Keratinocyte (primary cell): Measurements from ENCODE around the gene HPX. TPM values are rescaled to one million over a fixed set of nuclear protein-coding genes. Genes with fewer than 3 reads are reported as not detected.

Source experiments
- DNase-seq: peaks from one replicate; pipeline ENCODE4 v3.0.0-alpha.2; 2011; ENCODE audit warnings: low read depth, missing footprints, low spot score
- FAIRE-seq: peaks from 2 replicates; lab custom pipeline; 2011; peaks lifted over from hg19 to GRCh38; lab: Jason Lieb, UNC
- H2AFZ ChIP-seq: 2 replicates; pipeline ENCODE4 v1.6.0; 2012; ENCODE audit warnings: low read length, control low read depth, inconsistent platforms; ENCODE audit not compliant: control insufficient read depth
- H3K27ac ChIP-seq: 2 replicates; pipeline ENCODE4 v1.5.1; 2011; ENCODE audit warnings: low read length; ENCODE audit not compliant: control insufficient read depth, insufficient read depth
- H3K27me3 ChIP-seq: 3 replicates; pipeline ENCODE4 v1.6.0; 2011; ENCODE audit warnings: low read length; ENCODE audit not compliant: control insufficient read depth, insufficient read depth; ENCODE audit errors: extremely low read depth
- H3K36me3 ChIP-seq, 2 experiments: 2 replicates in 1 of 2; 3 replicates in 1 of 2; pipeline ENCODE4 v1.5.1; 2011; ENCODE audit warnings: low read length in 2 of 2, mild to moderate bottlenecking in 1 of 2; ENCODE audit not compliant: control insufficient read depth in 2 of 2, insufficient read depth in 2 of 2; ENCODE audit errors: extremely low read depth in 1 of 2
- H3K4me1 ChIP-seq: 3 replicates; pipeline ENCODE4 v1.5.1; 2011; ENCODE audit warnings: low read length; ENCODE audit not compliant: control insufficient read depth, insufficient read depth; ENCODE audit errors: extremely low read depth
- H3K4me2 ChIP-seq: 3 replicates; pipeline ENCODE4 v1.6.0; 2011; ENCODE audit warnings: low read depth, low read length; ENCODE audit not compliant: control insufficient read depth, insufficient read depth; ENCODE audit errors: extremely low read depth
- H3K4me3 ChIP-seq, 3 experiments: fragments of 200-600 bp in 1 of 3; sonication (generic) in 1 of 3; 2 replicates in 2 of 3; 3 replicates in 1 of 3; pipeline ENCODE4 v1.5.1; 2011 to 2016; ENCODE audit warnings: low read length in 3 of 3, mild to moderate bottlenecking in 3 of 3, control low read depth in 2 of 3, inconsistent platforms in 1 of 3, low read depth in 1 of 3, mixed read lengths in 1 of 3, mixed run types in 1 of 3, moderate library complexity in 1 of 3; ENCODE audit not compliant: control insufficient read depth in 2 of 3, insufficient read depth in 2 of 3; ENCODE audit errors: extremely low read depth in 1 of 3
- H3K79me2 ChIP-seq: 2 replicates; pipeline ENCODE4 v1.6.0; 2012; ENCODE audit warnings: low read length; ENCODE audit not compliant: control insufficient read depth, insufficient read depth
- H3K9ac ChIP-seq: 3 replicates; pipeline ENCODE4 v1.6.0; 2011; ENCODE audit warnings: low read length; ENCODE audit not compliant: control insufficient read depth, insufficient read depth; ENCODE audit errors: extremely low read depth
- H3K9me1 ChIP-seq: 3 replicates; pipeline ENCODE4 v1.6.0; 2011; ENCODE audit warnings: low read length; ENCODE audit not compliant: control insufficient read depth, insufficient read depth; ENCODE audit errors: extremely low read depth
- H3K9me3 ChIP-seq: 2 replicates; pipeline ENCODE4 v1.5.1; 2012; ENCODE audit warnings: low read depth, low read length; ENCODE audit not compliant: control insufficient read depth
- H4K20me1 ChIP-seq: 3 replicates; pipeline ENCODE4 v1.6.0; 2011; ENCODE audit warnings: low read length; ENCODE audit not compliant: control insufficient read depth, insufficient read depth; ENCODE audit errors: extremely low read depth
- CTCF ChIP-seq, 3 experiments: IDR thresholded peaks in 1 of 3; conservative IDR thresholded peaks in 1 of 3; optimal IDR thresholded peaks in 1 of 3; 2 replicates in 2 of 3; 3 replicates in 1 of 3; pipeline versions ENCODE3 to v1.5.1; 2011; ENCODE audit warnings: low read length in 3 of 3, mild to moderate bottlenecking in 3 of 3, moderate library complexity in 2 of 3, control low read depth in 1 of 3, inconsistent platforms in 1 of 3; ENCODE audit not compliant: insufficient read depth in 2 of 3; ENCODE audit errors: extremely low read depth in 1 of 3
- EZH2 ChIP-seq: IDR thresholded peaks from one replicate; pipeline ENCODE4 v1.6.1; 2012; ENCODE audit warnings: inconsistent platforms, mild to moderate bottlenecking, low read length, moderate library complexity
- dilution Hi-C: fragments of 300-500 bp; cut with MboI; formaldehyde crosslinking; loops from one replicate; pipeline ENCODE4 v1.7.0; 2020; ENCODE audit warnings: low sequenced_read_pairs; ENCODE audit not compliant: extremely low pct_ligation_motif_present
- polyA plus RNA-seq, 5 experiments: library from polyadenylated mRNA; depleted of rRNA in 3 of 5; stranded (reverse) in 3 of 5; stranded (forward) in 1 of 5; unstranded in 1 of 5; fragments of >200 nt; gene quantifications; 1 replicate in 1 of 5; 2 replicates in 3 of 5; 3 replicates in 1 of 5; pipeline versions ENCODE4 v1.2.1 to v1.2.3, GENCODE V29; 2011 to 2012; ENCODE audit warnings: missing spikeins in 2 of 5, low read depth in 1 of 5, low replicate concordance in 1 of 5

The HPX gene
- polyA plus RNA-seq, 1 donor (not counting 4 experiments of a cell fraction or from before 2014, with no cell fraction given), result 0.76 TPM

- H3K9me1 ChIP-seq, result no peaks in the 10 kb centered on the region
- no peak for FAIRE-seq
- H3K36me3 ChIP-seq, result no peaks in the 10 kb centered on the region
- dilution Hi-C loops, result no loop called here
- no peak overlapping the region for H3K9ac ChIP-seq
- no peak overlapping the region for H3K27ac ChIP-seq
- H2AFZ ChIP-seq, result no peak overlapping the region
- H3K9me3 ChIP-seq, result no peaks in the 10 kb centered on the region
- peaks cover 16% of the 10 kb centered on the region for H3K27me3 ChIP-seq
- no peak overlapping the region for H3K4me2 ChIP-seq
- no peaks in the 10 kb centered on the region for H3K79me2 ChIP-seq
- no peaks in the 10 kb centered on the region for H4K20me1 ChIP-seq
- H3K4me1 ChIP-seq, result peaks cover 7% of the 10 kb centered on the region
- no peak for TF ChIP-seq CTCF (optimal IDR thresholded peaks at IDR 0.05 in 1 of 3, IDR thresholded peaks at IDR 0.05 in 1 of 3, conservative IDR thresholded peaks at IDR 0.05 in 1 of 3; ENCODE audit: extremely low read depth in 1 of 3, insufficient read depth in 2 of 3, low read length in 3 of 3)
- TF ChIP-seq EZH2, result no peak
- no peak overlapping the region for H3K4me3 ChIP-seq
- no peak for DNase-seq
These were observed 20.1 kb downstream of the HPX start for GRCh38 chr11:6420677-6421076.

GRCh38 chr11:6419009-6419631 is 21.7 kb downstream of the HPX start, which contains the start of gene APBB1:
Gene APBB1, minus strand, starts transcription at chr11:6419094. Its CDS starts 7,747 bp downstream, at chr11:6411347.
- no peaks in the 10 kb centered on the region for H3K36me3 ChIP-seq
- H3K9ac ChIP-seq, result peak within 1 kb of the TSS; percentile 56
- peak within 1 kb of the TSS; percentile 90 for H3K4me2 ChIP-seq
- DNase-seq (no peak), FAIRE-seq (no peak)
- H3K4me3 ChIP-seq, result peak within 1 kb of the TSS; percentile 56 to 74 (median 68)
- peaks cover 7% of the 10 kb centered on the region for H3K4me1 ChIP-seq
- TF ChIP-seq EZH2 (no peak), CTCF (optimal IDR thresholded peaks at IDR 0.05 in 1 of 3, IDR thresholded peaks at IDR 0.05 in 1 of 3, conservative IDR thresholded peaks at IDR 0.05 in 1 of 3; ENCODE audit: extremely low read depth in 1 of 3, insufficient read depth in 2 of 3, low read length in 3 of 3) (peak in 1 of 3 experiments; percentile 34)
- H3K9me1 ChIP-seq, result no peaks in the 10 kb centered on the region
- dilution Hi-C loops, result no loop called here
- H4K20me1 ChIP-seq, result no peaks in the 10 kb centered on the region
- H3K79me2 ChIP-seq, result no peaks in the 10 kb centered on the region
- no peaks in the 10 kb centered on the region for H3K9me3 ChIP-seq
- peaks cover 16% of the 10 kb centered on the region for H3K27me3 ChIP-seq
- H3K27ac ChIP-seq, result no peak within 1 kb of the TSS
- H2AFZ ChIP-seq, result peak within 1 kb of the TSS; percentile 75
